Measurements from ENCODE around the gene ZNF526.

GRCh38 chr19:42271045-42271419, 50.9 kb downstream of the ZNF526 start:
- TF ChIP-seq ZNF274 (IDR thresholded peaks at IDR 0.05; ENCODE audit: low read length) = no peak
- no peak for TF ChIP-seq ZNF274 (tag by site-specific recombination; IDR thresholded peaks at IDR 0.05; ENCODE audit: borderline replicate concordance)
- TF ChIP-seq CTCF (tag by site-specific recombination; IDR thresholded peaks at IDR 0.05) = no peak
- TF ChIP-seq ZNF324 (tag by site-specific recombination; IDR thresholded peaks at IDR 0.05) = no peak
- no peak for TF ChIP-seq ZBTB1 (tag by site-specific recombination; IDR thresholded peaks at IDR 0.05)
- no peak for TF ChIP-seq ZBTB21 (tag by site-specific recombination; IDR thresholded peaks at IDR 0.05)
- no peak for TF ChIP-seq ZFP41 (tag by site-specific recombination; IDR thresholded peaks at IDR 0.05; ENCODE audit: borderline replicate concordance)
- no peak for TF ChIP-seq ZBTB44 (tag by site-specific recombination; IDR thresholded peaks at IDR 0.05)
- TF ChIP-seq ZNF585B (tag by site-specific recombination; IDR thresholded peaks at IDR 0.05) = no peak
- no peak for TF ChIP-seq ZNF837 (tag by site-specific recombination; IDR thresholded peaks at IDR 0.05)
- TF ChIP-seq ZNF558 (tag by site-specific recombination; IDR thresholded peaks at IDR 0.05) = no peak
- no peak for TF ChIP-seq ZBTB8A (tag by site-specific recombination; IDR thresholded peaks at IDR 0.05)
- TF ChIP-seq PATZ1 (tag by site-specific recombination; IDR thresholded peaks at IDR 0.05) = no peak
- TF ChIP-seq PRDM10 (tag by site-specific recombination; IDR thresholded peaks at IDR 0.05) = no peak
- no peak for TF ChIP-seq ZNF121 (tag by site-specific recombination; IDR thresholded peaks at IDR 0.05)

All from HEK293 (cell line).